ENCODE data around the gene COA7.
A peak's percentile ranks its signal among the peaks of the same experiment; 100 is the strongest.
"Not testable (repeated sequence)": the region's sequence is repeated elsewhere in the genome, so short reads cannot be mapped to it uniquely, and the experiment has no call there.

Gene COA7

DNA sequence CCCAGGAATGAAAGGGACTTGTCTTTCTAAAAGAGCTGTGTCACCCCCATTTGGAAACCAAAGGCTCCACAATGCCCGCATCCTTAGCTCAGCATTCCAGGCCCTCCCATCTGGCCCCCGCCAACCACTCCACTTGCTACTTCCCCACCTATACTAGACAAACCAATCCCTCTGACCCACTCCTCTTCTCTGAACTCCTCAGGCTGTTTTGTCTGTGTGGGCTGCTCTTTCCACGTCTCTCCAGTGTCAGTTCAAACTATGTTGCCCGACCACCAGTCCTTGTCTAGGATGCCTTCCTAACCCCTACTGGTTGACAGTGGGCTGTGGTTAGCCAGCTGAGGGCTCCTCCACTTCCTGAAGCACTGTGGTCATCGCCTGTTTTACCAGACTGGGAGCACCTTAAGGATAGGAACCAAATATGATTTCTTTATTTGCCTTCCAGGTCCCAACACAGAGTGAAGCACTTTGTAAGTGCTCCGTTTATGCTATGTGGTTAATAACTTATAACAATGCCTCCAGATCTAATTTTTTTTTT lies 8.1 kb upstream of the COA7 start:
- DNase-seq (ENCODE audit: low read depth), result no peak

GRCh38 chr1:52702886-52703787 lies 5.0 kb upstream of the COA7 start:
- DNase-seq (ENCODE audit: low read depth), result peak; percentile 59

DNA sequence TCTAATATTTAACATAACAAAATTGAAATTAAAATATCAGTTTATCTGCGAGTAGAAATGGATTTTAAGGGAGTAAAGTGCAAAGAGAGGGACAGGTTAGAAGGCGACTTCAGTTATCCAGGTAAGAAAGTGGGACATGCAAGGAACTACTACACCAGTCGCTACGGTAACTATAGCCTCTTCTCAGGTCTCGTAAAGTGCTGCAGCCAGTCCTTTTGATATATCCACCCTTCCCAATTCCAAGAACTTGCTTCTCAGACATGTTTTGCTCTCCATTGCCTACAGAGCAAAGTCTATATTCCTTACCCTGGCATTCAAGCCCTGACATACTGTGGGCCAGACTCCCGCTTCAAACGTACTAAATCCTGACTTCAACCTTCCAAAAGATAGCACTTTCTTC lies 2.5 kb downstream of the COA7 start:
- DNase-seq (ENCODE audit: low read depth), result no peak

DNA sequence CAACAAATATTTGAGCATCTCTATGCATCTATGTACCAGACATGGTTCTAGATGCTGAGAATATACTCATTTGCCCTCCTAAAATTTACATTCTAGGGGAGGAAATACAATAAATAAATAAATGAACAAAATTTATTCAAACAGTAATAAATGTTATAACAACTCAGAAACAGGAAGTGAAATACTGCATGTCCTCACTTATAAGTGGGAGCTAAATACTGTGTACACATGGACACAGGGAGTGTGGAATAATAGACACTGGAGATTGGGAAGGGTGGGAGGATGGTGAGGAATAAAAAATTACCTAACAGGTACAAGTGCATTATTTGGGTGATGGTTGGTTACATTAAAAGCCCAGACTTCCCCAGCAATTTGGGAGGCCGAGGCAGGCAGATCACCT lies 4.3 kb downstream of the COA7 start:
- no peak for DNase-seq (ENCODE audit: low read depth)

DNA sequence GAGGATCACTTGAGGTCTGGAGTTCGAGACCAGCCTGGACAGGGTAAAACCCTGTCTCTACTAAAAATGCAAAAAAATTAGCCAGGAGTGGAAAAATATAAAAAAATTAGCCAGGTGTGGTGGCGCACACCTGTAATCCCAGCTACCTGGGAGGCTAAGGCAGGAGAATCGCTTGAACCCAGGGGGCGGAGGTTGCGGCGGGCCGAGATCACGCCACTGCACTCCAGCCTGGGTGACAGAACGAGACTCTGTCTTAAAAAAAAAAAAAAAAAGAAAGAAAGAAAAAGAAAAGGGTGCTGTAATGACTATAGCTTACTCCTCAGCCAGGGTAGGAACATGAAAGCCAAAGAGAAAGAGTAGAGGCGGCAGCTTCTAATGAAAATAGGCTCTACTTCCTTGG lies 4.8 kb downstream of the COA7 start:
- not testable (repeated sequence) for DNase-seq (ENCODE audit: low read depth)

DNA sequence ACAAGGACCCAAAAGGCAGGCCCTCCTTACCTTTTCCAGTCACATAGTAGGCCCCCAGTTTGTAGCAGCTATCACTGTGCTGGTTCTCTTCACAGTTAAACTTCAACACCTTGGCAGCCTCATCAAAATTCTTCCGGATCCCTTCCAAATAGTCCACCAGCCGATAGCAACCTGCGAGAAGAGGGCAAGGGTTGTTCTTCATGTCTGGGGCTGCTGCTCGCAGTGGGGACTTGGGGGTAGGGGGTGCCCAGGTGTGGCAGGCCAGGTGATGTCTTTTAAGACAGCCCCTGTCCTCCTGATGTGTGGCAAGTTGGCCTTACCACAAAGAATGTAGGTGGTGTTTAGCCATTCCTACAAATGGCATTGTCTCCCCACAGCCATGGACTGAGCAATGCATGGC lies 5.5 kb downstream of the COA7 start:
- DNase-seq (ENCODE audit: low read depth), result no peak

GRCh38 chr1:52691821-52692220 lies 6.3 kb downstream of the COA7 start:
- no peak for DNase-seq (ENCODE audit: low read depth)

DNA sequence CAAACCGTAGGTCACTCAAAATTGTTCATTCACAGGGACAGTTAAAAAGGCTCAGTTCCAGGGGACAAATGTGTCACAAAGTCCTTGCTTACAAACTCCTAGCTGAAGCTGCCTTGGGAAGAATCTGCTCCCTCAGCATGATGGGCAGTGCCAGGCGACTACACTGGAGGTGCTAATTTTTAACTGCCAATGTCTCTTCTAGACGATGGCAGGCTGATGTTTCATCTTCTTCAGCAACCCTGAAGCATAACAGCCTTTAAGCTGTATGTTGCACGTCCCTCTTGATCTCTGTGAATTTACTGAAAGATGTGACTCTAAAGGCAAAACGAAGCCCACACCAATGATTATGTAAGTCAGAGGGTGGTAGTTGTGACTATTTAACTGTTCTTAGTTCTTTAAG lies 11.3 kb downstream of the COA7 start:
- no peak for DNase-seq (ENCODE audit: low read depth)

DNA sequence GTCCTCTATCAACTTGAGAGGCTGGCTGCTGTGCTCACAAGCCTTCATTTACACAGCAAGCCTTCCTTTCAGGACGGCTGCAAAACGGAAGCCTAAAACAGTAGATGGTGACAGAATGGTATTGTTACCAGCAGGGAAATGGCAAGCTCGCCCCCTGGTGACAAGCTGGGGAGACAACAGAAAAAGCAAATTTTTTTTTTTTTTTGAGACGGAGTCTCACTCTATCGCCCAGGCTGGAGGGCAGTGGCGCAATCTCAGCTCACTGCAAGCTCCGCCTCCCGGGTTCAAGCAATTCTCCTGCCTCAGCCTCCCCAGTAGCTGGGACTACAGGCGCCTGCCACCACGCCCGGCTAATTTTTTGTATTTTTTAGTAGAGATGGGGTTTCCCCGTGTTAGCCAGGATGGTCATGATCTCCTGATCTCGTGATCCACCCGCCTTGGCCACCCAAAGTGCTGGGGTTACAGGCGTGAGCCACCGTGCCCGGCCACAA lies 11.8 kb downstream of the COA7 start:
- peak; percentile 42 for DNase-seq (ENCODE audit: low read depth)

DNA sequence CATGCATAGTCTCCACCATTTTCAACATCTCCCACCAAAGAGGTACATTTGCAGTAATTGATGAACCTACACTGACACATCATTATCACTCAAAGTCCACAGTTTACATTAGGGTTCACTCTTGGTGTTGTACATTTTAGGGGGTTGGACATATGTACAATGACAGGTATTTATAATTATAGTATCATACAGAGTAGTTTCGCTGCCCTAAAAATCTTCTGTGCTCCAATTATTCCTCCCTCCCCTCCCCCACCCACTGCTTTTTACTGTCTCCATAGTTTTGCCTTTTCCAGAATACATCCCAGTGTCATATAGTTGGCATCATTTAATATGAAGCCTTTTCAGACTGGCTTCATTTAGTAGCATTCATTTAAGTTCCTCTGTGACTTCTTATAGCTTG lies 13.6 kb downstream of the COA7 start:
- no peak for DNase-seq (ENCODE audit: low read depth)

DNA sequence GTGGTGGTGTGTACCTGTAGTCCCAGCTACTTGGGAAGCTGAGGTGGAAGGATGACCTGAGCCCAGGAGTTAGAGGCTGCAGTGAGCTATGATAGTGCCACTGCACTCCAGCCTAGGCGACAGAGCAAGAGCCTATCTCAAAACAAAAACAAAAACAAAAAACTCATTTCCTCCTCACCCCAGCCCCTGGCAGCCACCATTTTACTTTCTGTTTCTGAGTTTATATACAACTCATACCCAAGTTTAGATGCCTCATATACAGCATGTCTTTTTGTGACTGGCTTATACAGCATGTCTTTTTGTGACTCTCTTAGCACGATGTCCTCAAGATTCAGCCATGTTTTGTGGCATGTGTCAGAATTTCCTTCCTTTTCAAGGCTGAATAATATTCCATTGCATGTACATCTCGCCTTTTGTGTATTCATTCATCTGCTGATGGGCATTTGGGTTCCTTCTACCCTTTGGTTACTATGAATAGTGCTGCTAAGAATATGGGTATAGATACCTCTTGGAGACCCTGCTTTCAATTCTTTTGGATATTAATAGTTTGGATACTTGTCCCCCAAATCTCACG lies 14.7 kb downstream of the COA7 start:
- DNase-seq (ENCODE audit: low read depth), result no peak

GRCh38 chr1:52681136-52681535 lies 17.0 kb downstream of the COA7 start:
- DNase-seq (ENCODE audit: low read depth), result no peak

- DNase-seq (ENCODE audit: low read depth), result no peak
These were observed 17.8 kb downstream of the COA7 start for GRCh38 chr1:52680353-52680752.

DNA sequence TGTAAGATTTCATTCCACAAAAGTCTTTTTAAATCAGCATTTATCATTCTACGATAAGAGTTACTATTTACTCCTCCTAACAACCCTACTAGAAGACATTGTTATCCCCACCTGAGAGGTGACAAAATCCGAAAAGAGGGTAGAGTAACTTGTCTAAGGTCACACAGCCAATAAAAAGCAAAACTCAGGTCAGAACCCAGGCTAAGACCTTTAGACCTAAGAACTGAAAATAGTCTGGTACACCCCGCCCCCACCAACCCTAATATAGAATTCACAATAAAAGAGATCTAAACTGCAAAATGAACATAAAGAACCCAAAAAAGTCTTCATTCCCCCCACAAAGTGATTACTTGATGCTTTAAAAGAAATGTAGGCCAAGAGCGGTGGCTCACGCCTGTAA lies 18.6 kb downstream of the COA7 start:
- DNase-seq (ENCODE audit: low read depth), result no peak

- DNase-seq (ENCODE audit: low read depth), result no peak
These were observed 19.1 kb downstream of the COA7 start for GRCh38 chr1:52679048-52679447.

DNA sequence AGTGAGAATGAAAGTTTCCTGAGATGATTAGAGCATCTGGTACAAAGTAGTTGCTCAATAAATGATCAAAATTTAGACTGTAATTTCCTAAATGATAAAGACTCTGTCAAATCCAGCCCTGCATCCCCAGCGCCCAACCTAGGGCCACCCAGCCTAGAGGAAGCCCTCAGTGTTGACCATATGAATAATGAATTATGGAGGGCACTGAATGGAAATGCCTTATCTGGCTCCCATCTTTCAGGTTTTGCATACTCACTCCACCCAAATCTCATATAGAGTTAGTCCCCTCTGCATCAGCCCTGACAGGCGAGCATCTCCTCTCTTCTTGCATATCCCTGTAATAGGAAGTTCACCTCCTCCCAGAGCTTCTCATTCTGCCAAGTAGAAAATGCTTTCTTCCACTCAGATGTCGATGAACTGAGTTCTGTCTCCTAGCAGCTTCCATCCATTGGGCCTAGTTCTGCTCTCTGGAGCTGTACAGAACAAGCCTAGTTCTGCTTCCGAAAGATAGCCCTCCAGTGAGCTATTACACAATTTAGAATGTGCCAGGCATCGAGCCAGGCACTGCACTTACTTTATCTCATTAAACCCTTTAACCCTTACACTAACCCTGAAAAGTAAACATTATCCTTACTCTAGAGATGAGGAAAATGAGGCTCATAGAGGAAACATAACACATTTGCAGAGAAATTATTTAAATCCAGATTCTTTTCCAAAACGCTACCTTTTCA lies 20.9 kb downstream of the COA7 start:
- DNase-seq (ENCODE audit: low read depth), result no peak

DNA sequence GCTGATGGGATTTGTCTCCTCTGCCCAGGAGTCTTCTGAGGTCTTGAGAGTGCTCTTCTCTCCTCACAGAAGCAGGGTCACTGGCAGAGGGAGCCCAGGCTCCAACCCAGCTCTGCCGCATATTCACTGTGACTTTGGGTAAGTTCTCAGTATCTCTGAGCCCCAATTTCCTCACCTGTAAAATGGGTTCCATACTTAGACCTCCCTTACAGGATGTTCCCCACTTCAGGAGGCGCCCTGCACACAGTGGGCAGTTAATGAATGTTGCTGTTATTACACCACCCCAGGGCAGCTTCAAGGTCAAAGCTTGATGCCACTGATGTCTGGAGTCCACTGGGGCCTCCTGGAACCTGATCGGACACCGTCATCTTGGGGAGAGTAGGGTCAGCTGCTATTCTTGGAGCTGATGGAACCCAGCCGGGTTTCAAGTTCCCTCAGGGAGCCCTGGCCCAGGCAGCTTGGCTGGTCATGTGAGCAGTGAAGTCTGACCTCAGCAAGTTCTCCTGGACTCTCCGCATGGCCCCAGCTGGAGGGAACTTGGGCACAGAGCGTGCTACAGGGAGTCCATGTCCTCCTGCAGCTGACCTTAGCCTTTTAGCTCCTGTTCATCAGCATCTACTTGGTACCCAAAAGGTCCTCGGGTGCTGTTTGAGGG lies 21.8 kb downstream of the COA7 start:
- DNase-seq (ENCODE audit: low read depth), result no peak

GRCh38 chr1:52674497-52675384 lies 23.4 kb downstream of the COA7 start:
- DNase-seq (ENCODE audit: low read depth), result no peak

DNA sequence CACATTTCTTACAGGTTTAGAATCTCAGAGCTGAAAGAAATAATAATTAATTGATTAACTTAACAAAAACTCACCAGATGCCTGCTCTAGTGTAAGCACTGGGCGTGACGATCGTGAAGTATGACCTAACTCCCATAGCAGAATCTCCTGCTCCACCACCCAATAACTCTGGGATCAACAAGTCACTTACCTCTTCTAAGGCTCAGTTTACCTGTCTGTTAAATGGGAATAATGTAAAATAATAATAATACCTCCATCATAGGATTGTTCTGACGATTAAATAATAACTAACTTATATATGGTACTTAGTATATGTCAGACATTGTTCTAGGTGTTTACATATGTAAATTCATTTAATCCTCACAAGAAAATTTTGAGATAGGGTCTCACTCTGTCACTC lies 24.6 kb downstream of the COA7 start:
- no peak for DNase-seq (ENCODE audit: low read depth)

GRCh38 chr1:52672946-52673345 lies 25.2 kb downstream of the COA7 start:
- no peak for DNase-seq (ENCODE audit: low read depth)

DNA sequence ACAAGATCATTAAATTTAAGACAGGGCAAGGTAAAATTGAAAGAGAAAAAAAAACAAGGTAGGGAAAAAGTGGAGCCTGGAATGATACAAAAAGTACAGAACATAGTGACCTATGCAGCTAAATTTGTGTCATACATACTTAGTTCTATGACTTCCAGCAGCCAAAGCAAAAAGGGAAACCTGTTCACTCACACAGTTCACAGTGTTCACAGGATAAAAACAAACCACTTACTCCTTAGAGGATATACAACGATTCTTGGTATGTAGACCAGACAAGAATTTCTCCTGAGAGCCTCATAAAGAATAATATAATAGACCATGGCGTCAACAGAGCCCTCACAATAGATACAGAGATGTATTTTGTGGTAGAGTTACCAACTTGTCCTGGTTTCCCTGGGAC lies 27.5 kb downstream of the COA7 start:
- DNase-seq (ENCODE audit: low read depth), result no peak
